Medulla oblongata (tissue), 1 donor: ENCODE data around the gene CDK15.

Experiments used
- DNase-seq: peaks from one replicate; pipeline ENCODE4 v3.0.0-alpha.2; 2015; ENCODE audit errors: extremely low spot score

The CDK15 gene

GRCh38 chr2:201938156-201938775, 131.9 kb downstream of the CDK15 start:
- no peak for DNase-seq

GRCh38 chr2:201938781-201939180, 132.4 kb downstream of the CDK15 start:
- no peak for DNase-seq

- no peak for DNase-seq
Observed at GRCh38 chr2:201939453-201939941, 133.2 kb downstream of the CDK15 start.

GRCh38 chr2:201942531-201942930, 136.2 kb downstream of the CDK15 start:
- no peak for DNase-seq
